Hepatocyte (in vitro differentiated cells): ENCODE results near the gene STK39. TPM values are rescaled to one million over a fixed set of nuclear protein-coding genes. Genes with fewer than 3 reads are reported as not detected.
A peak's percentile ranks its signal among the peaks of the same experiment; 100 is the strongest.

Experiments
- DNase-seq: peaks from one replicate; pipeline ENCODE4 v3.0.0-alpha.2; 2016; ENCODE audit warnings: low spot score
- H2AFZ ChIP-seq: fragments of 200-600 bp; sonication (generic); 2 replicates; pipeline ENCODE4 v1.6.0; 2016; ENCODE audit warnings: antibody characterized with exemption, mild to moderate bottlenecking
- H3K27ac ChIP-seq: fragments of 200-600 bp; sonication (generic); 2 replicates; pipeline ENCODE4 v1.5.1; 2016; ENCODE audit warnings: mild to moderate bottlenecking
- H3K27me3 ChIP-seq: fragments of 200-600 bp; sonication (generic); 2 replicates; pipeline ENCODE4 v1.6.1; 2016
- H3K36me3 ChIP-seq: fragments of 200-600 bp; sonication (generic); replicated peaks from 2 replicates; pipeline ENCODE4 v1.5.1; 2016; ENCODE audit warnings: low read depth; ENCODE audit not compliant: insufficient read depth
- H3K4me1 ChIP-seq: fragments of 200-600 bp; sonication (generic); 2 replicates; pipeline ENCODE4 v1.5.1; 2016; ENCODE audit warnings: mild to moderate bottlenecking, moderate library complexity; ENCODE audit not compliant: insufficient read depth
- H3K4me2 ChIP-seq: fragments of 200-600 bp; sonication (generic); 2 replicates; pipeline ENCODE4 v1.6.0; 2016
- H3K4me3 ChIP-seq: fragments of 200-600 bp; sonication (generic); 2 replicates; pipeline ENCODE4 v1.5.1; 2016; ENCODE audit warnings: mild to moderate bottlenecking
- H3K79me2 ChIP-seq: fragments of 200-600 bp; sonication (generic); 2 replicates; pipeline ENCODE4 v1.6.0; 2017; ENCODE audit warnings: mild to moderate bottlenecking
- H3K9me2 ChIP-seq: fragments of 200-600 bp; sonication (generic); replicated peaks from 2 replicates; pipeline ENCODE4 v1.6.0; 2017; ENCODE audit warnings: mild to moderate bottlenecking; ENCODE audit not compliant: insufficient read depth
- H3K9me3 ChIP-seq: fragments of 200-600 bp; sonication (generic); 2 replicates; pipeline ENCODE4 v1.5.1; 2016; ENCODE audit warnings: low read depth, mild to moderate bottlenecking
- H4K20me1 ChIP-seq: fragments of 200-600 bp; sonication (generic); 2 replicates; pipeline ENCODE4 v1.6.0; 2016; ENCODE audit warnings: mild to moderate bottlenecking; ENCODE audit not compliant: insufficient read depth, poor library complexity, severe bottlenecking
- CTCF ChIP-seq: fragments of 200-600 bp; sonication (generic); IDR thresholded peaks from 2 replicates; pipeline ENCODE4 v1.5.1; 2016; ENCODE audit warnings: antibody characterized with exemption, mild to moderate bottlenecking; ENCODE audit not compliant: poor library complexity
- EZH2 ChIP-seq: fragments of 200-600 bp; sonication (generic); IDR thresholded peaks from 2 replicates; pipeline ENCODE4 v1.6.1; 2016; ENCODE audit warnings: antibody characterized with exemption, mild to moderate bottlenecking, borderline replicate concordance
- EZH2phosphoT487 ChIP-seq: fragments of 200-600 bp; sonication (generic); IDR thresholded peaks from one replicate; pipeline ENCODE4 v1.6.1; 2018; ENCODE audit warnings: antibody characterized with exemption, mild to moderate bottlenecking, low read depth, moderate library complexity; ENCODE audit not compliant: unreplicated experiment, severe bottlenecking
- WGBS: methylation state at CpG from one replicate; pipeline ENCODE4 v1.1.6; 2016; ENCODE audit warnings: low lambda C conversion rate; ENCODE audit errors: missing lambda C conversion rate; 5-methylcytosine and 5-hydroxymethylcytosine counted together
- polyA plus RNA-seq: library from polyadenylated mRNA; unstranded; fragments of >200 nt; fragmentation: Nextera tagmentation; extraction: Ambion mirVana; gene quantifications from 2 replicates; pipeline ENCODE4 v1.2.1, GENCODE V29; 2016
- total RNA-seq: library from RNA; depleted of rRNA; stranded (reverse); fragments of >200 nt; gene quantifications from 2 replicates; pipeline ENCODE4 v1.2.3, GENCODE V29; 2014

STK39 gene
- total RNA-seq (35.4 and 39.4 TPM in 2 replicates), polyA plus RNA-seq (26.5 and 26.9 TPM in 2 replicates)

- H3K27ac ChIP-seq = peak within 1 kb of the TSS; percentile 96
- peak within 1 kb of the TSS; percentile 78 for H2AFZ ChIP-seq
- H4K20me1 ChIP-seq = peaks cover 11% of the 10 kb centered on the region
- 1% methylated on average over 22 of the region's 91 CpGs for WGBS
- TF ChIP-seq CTCF (peak; percentile 7), EZH2phosphoT487 (no peak)
- peaks cover 41% of the 10 kb centered on the region for H3K79me2 ChIP-seq
- no peaks in the 10 kb centered on the region for H3K9me3 ChIP-seq
- H3K9me2 ChIP-seq = no peaks in the 10 kb centered on the region
- peaks cover 42% of the 10 kb centered on the region for H3K4me1 ChIP-seq
- H3K4me3 ChIP-seq = peak within 1 kb of the TSS; percentile 61
- no peaks in the 10 kb centered on the region for H3K36me3 ChIP-seq
- DNase-seq = peak; percentile 92
- no peaks in the 10 kb centered on the region for H3K27me3 ChIP-seq
- H3K4me2 ChIP-seq = peak within 1 kb of the TSS; percentile 85
Measured at GRCh38 chr2:168247341-168248261, at the start of gene STK39. Gene STK39, minus strand, starts transcription at chr2:168247595. Its CDS starts 160 bp downstream, at chr2:168247435.

GRCh38 chr2:168295051-168295450 is 47.7 kb upstream of the STK39 start:
- Histone ChIP-seq H3K4me2 (no peak overlapping the region), H3K4me1 (no peaks in the 10 kb centered on the region), H3K9me2 (no peaks in the 10 kb centered on the region), H3K27me3 (no peaks in the 10 kb centered on the region), H2AFZ (no peak overlapping the region), H3K79me2 (no peaks in the 10 kb centered on the region), H3K27ac (no peak overlapping the region), H3K9me3 (no peaks in the 10 kb centered on the region), H3K36me3 (no peaks in the 10 kb centered on the region), H3K4me3 (no peak overlapping the region), H4K20me1 (no peaks in the 10 kb centered on the region)
- TF ChIP-seq CTCF (no peak), EZH2phosphoT487 (no peak), EZH2 (no peak)
- no peak for DNase-seq

GRCh38 chr2:168294409-168294808 is 47.0 kb upstream of the STK39 start:
- DNase-seq = no peak
- 88% methylated on average over 2 of the region's 2 CpGs for WGBS
- H3K4me3 ChIP-seq = no peak overlapping the region
- no peaks in the 10 kb centered on the region for H3K36me3 ChIP-seq
- no peak overlapping the region for H3K27ac ChIP-seq
- no peak overlapping the region for H2AFZ ChIP-seq
- no peaks in the 10 kb centered on the region for H3K9me2 ChIP-seq
- H3K9me3 ChIP-seq = no peaks in the 10 kb centered on the region
- H4K20me1 ChIP-seq = no peaks in the 10 kb centered on the region
- H3K27me3 ChIP-seq = no peaks in the 10 kb centered on the region
- H3K4me1 ChIP-seq = no peaks in the 10 kb centered on the region
- no peak overlapping the region for H3K4me2 ChIP-seq
- TF ChIP-seq CTCF (no peak), EZH2phosphoT487 (no peak), EZH2 (no peak)
- H3K79me2 ChIP-seq = no peaks in the 10 kb centered on the region
